ENCODE results near the gene ATP11A.
"Not testable (repeated sequence)": the region's sequence is repeated elsewhere in the genome, so short reads cannot be mapped to it uniquely, and the experiment has no call there.

Gene ATP11A

DNA sequence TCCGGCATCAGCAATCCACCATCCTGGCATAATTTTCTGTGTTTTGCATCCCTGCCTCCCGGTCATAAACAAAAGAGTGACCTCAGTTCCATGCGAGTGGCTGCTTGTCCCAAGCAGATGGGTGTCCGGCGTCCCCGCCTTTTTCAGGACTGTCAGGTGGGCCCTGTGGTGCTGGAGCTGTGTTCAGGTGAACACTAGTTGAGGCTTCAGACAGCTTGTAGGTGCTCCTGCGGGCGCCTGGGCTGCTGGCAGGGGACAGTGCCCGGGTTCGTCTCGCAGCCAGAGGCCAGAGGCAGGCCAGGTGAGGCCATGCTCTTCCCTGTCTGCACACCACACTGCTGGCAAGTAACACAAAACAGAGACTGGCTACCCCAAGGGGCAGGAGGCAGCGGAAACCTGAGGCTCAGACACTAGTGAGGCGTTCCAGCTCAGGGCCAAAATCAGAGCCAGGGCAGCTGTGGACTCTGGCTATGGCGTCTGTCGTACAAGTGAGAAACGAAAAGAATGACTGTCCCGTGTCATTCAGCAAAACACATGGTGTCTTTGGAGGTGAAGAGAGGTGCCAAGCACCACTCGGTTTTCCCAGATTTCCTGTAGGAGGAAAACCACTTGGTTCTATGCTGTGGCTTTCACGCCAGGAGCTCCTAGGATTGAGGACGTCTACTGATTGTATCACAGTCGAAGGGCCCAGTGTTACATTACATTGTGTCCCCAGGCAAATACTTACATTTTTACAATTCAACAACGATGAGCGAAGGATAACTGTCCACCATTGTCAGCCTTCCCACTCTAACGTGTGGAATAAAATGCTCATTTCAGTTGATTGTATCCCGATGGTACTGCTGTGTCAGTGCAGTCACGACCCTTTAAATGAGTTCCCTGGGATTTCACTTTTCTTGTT lies 104.0 kb downstream of the ATP11A start:
- DNase-seq (ENCODE audit: low read depth, low spot score) = no peak

- DNase-seq (ENCODE audit: low read depth, low spot score) = no peak
These were observed 105.4 kb downstream of the ATP11A start for GRCh38 chr13:112795277-112795676.

GRCh38 chr13:112796190-112796915 lies 106.5 kb downstream of the ATP11A start:
- no peak for DNase-seq (ENCODE audit: low read depth, low spot score)

GRCh38 chr13:112799394-112799793 lies 109.6 kb downstream of the ATP11A start:
- peak; percentile 88 for DNase-seq (ENCODE audit: low read depth, low spot score)

DNA sequence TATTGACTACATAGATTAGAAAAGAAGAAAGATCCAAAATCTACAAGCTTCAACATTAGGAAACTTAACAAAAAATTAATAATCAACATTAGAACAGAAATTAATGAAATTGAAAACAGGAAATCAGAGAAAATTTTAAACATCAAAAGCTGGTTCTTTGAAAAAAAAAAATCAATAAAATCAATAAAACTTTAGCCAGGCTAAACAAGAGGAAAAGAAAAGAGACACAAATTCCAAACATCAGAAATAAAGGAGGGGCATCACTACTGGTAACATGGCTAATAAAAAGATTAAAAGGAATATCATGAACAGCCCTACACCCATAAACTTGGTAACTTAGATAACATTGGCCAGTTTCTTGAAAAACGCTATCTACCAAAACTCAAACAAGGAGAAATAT lies 110.2 kb downstream of the ATP11A start:
- DNase-seq (ENCODE audit: low read depth, low spot score) = no peak

DNA sequence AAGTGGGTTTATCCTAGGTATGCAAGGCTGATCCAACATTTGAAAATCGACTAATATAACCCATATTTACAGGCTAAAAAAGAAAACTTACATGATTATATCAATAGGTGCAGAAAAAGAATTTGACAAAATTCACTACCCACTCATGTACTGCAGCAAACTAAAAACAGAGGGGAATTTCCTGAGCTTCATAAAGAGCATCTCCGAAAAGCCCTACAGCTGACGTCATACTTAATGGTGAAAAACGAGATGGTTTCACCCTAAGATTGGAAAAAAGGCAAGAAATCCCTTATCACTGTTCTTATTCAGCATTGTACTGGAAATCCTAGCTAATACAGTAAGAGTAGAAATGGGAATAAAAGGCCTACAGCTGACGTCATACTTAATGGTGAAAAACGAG lies 111.0 kb downstream of the ATP11A start:
- DNase-seq (ENCODE audit: low read depth, low spot score) = not testable (repeated sequence)

DNA sequence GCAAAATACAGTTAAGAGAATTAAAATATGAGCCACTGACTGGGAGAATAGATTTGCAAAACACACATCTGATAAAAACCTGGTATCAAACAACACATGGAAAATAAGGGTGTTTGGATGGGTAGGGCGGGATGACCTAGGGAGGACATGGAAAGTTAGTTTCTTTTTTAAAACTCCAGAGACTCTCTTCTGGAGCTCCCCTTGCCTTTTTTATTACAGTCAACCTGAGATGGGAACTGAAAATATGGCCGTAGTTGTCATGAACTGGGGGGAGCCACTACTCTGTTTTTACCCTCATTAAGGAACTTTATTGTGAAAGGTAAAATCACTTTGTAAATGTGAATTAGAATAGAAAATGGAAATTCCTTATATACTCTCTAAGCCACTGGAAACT lies 113.0 kb downstream of the ATP11A start:
- DNase-seq (ENCODE audit: low read depth, low spot score) = no peak

DNA sequence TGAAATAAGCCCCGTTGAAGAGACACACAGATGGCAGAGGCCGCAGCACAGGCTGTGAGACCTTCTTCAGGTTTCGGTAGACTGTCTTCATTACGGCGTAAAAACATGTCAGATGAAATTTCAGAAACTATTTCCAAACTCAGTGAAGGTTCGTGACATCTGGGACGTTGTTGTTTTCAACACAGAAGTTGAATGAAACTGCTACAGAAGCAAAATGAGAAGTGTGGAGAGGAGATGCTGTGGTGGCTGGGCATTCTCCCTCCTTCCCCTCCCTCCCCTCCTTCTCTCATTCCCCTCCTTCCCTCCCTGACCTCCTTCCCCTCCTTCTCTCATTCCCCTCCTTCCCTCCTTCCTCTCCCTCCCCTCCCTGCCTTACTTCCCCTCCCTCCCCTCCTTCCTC lies 113.6 kb downstream of the ATP11A start:
- no peak for DNase-seq (ENCODE audit: low read depth, low spot score)

GRCh38 chr13:112804374-112804773 lies 114.5 kb downstream of the ATP11A start:
- no peak for DNase-seq (ENCODE audit: low read depth, low spot score)

DNA sequence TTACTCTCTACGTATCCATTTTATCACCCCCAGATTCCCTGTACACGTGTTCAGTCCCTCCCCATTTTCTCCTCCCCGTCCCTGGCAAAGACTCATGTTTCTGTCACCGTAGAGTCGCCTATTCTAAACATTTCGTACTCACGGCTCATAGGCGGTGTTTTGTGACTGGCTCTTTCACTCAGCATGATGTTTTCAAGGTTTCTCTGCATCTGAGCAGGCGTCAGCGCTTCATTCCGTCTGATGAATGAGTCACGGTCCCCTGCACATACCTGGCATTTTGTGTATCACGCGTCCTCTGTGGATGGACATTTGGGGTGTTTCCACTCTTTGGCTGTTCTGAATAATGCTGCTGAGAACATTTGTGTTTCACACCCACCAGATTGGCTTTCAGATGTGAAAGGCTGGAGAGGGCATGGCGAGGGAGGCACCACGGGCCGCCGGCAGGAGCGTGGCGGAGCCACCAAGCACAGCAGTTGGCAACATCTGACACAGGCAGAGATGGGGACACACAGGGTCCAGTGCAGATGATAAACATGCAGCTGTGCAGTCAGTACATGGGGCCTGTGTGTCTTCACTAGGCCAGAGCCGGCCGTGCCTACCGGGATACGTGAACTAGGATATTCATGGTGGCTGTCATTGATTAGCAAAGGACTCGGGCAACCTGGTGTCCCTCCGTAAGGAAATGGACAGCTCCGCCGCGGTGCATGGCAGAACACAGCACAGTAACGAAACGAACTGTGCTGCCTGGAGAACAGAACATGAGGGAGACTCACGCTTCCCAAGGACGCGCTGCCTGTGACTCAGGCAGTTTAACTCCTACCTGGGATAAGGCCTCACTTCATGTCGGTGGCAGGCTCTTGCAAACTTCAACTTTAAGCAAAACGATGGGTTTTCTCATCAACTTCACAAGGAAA lies 117.2 kb downstream of the ATP11A start:
- DNase-seq (ENCODE audit: low read depth, low spot score) = no peak

DNA sequence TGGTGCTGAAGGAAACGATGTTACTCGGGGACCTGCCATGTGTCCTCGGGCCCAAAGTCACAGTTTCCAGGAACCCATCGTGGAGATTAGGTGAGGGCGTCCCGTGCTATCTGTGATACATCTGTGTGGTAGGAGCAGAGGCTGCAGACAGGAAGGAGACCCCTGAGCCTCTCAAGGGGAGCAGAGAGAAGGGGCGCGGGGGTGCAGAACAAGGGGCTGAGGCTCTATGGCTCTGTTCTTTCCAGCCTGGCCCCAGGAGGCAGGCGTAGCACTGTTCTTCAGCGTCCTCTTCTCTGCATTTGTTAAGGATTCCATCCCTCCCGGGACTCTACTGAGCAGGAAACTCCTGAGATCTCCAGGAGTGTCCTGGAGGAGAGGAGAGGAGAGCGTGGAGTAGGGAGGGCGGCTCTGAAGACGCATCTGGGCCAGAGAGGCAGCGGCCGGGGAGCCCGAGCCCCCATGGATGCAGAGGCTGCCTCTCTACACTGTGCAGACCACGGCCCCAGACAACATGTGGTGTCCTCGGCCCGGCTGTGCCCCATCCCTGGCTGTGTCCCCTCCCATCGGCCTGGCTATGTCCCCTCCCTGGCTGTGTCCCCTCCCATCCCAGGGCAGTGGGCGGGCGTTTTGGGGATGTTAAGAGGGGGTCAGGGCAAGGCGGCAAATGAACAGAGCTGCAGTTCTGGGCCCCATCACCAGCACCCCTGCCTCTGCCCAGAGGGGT lies 118.0 kb downstream of the ATP11A start:
- DNase-seq (ENCODE audit: low read depth, low spot score) = no peak

DNA sequence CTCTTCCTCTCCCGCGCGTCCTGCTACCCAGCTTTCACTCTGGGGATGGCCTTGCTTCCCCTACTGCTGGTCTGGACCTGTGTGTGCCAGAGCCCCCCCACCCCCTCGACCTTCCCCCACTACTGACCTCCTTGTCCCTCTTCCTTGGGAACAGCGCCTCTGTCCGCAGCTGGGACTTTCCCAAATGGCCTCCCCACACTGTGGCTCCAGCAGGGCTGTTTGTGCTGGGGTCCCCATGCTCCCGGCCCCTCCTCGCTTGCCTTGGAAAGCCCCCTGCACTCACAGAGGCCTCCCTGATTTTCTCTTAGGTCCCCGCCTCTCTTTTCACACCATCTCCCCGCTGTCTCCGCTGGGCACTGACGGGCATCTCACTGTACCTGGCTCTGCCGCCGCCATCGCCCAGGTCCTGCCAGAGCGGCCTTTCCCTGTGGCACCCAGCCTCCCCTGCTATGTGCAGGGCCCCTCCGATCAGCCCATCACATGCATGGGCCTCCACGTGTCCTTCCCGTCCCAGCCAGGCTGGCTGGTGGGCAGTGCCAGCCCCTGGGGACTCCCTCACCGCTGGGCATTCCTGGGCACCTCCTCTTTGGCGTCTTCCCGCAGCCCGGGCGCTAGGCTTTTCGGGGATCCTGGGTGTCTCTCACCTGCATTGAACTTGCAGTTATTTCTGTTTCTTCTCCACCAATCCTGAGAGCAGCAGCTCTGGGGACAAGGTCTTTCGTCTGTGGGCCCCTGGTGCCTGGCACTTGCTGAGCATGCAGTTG lies 118.7 kb downstream of the ATP11A start:
- DNase-seq (ENCODE audit: low read depth, low spot score) = no peak

DNA sequence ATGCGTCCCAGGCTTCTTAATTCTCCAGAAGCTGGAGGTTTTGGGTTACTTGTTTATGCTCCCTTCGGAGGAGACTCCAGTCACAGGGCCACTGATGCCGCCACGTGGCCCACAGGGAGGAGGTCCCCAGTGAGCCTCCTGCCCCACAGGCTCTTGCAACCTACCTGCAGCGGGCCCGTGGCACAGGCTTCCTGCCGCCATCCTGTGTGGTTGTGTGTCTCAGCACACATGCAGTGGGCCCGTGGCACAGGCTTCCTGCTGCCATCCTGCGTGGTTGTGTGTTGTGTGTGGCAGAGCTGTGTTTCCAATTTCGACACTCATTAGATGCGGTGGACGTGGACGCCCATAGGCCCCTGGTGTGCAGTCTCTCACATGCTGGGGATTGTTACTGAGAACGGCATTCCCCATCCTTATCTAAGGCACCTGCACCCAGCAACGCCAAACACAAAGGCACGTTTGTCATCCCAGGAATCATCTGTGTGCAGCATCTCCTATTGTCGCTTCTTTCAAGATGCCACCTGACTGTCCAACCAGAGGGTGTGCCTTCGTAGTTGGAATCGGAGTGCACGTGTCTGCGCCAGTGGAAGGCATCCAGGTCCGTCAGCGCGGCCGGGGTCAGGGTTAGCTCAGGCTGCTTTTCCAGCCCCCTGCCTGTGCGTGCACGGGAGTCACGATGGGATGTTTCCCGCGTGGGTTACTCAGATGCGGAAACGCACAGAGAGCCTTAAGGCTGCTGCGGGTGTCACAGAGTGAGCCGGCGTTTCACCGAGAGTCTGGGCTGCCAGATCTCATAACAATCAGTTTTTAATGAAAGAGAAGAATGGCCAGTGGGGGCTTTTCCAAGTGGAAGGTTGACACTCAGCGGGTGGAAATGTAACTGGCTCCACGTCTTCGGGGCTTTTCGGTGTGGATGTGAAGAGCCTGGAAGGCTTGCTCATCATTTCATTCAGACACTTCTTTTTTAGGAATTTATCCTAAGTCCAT lies 119.8 kb downstream of the ATP11A start:
- DNase-seq (ENCODE audit: low read depth, low spot score) = no peak

DNA sequence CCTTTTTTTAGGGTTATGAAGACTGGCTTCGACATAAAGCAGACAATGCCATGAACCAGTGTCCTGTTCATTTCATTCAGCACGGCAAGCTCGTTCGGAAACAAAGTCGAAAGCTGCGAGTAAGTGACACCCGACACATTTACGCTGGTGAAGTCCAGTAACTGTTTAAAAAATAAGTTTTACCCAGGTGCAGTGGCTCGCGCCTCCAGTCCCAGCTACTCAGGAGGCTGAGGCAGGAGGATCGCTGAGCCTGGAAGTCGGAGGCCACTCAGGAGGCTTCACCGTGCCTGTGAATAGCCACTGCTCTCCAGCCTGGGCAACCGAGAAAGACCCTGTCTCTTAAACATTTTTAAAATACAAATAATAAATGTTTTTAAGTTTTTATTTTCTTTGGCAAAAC lies 120.8 kb downstream of the ATP11A start:
- no peak for DNase-seq (ENCODE audit: low read depth, low spot score)

- DNase-seq (ENCODE audit: low read depth, low spot score) = no peak
These were observed 122.6 kb downstream of the ATP11A start for GRCh38 chr13:112812306-112813055.

DNA sequence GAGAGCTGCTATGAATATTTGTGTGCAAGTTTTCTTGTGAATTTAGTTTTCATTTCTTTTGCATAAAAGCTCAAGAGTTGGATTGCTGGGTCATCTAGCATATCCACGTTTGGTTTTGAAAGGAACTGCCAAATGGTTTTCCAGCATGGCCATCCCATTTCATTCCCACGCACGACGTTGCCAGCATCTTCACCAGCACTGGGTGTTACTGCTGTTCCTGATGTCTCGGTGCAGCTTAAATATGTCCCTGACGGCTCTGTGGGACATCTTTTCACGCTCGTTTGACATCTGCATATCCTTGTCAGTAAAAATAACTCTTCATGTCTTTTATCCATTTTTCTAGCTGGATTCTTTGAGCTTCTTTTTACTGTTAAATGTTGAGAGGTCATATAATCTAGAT lies 123.7 kb downstream of the ATP11A start:
- DNase-seq (ENCODE audit: low read depth, low spot score) = no peak

DNA sequence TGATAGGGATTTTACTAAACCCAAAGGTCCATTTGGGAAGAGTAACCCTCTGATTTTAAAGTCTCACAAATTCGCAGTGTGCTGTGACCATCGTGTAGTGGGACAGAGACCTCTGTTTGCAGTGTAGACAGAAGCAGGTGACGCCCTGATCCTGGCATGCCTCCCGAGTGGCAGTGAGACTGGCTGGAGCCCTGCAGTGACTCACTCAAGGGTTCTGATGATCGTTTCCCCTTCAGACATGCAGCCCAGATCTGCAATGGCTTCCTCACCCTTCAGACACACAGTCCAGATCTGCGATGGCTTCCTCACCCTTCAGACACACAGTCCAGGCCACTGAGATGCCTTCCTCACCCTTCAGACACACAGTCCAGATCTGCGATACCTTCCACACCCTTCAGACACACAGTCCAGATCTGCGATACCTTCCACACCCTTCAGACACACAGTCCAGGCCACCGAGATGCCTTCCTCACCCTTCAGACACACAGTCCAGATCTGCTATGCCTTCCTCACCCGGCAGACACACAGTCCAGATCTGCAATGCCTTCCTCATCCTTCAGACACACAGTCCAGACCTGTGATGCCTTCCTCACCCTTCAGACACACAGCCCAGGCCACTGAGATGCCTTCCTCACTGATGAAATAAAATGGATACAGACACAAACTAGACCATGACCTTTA lies 125.2 kb downstream of the ATP11A start:
- no peak for DNase-seq (ENCODE audit: low read depth, low spot score)

DNA sequence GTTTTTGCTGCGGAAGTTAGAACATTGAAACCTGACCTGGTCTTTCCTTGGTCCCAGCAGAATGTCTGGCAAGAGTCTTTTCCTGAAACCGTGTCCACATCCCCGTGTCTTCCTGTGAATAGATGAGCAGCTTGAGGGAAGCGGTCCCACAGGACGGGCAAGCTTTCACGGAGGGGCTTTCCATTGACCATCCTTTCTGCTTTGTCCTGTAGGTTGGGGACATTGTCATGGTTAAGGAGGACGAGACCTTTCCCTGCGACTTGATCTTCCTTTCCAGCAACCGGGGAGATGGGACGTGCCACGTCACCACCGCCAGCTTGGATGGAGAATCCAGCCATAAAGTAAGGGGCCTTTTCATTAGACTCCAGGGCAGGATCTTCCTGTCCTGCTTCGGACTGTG lies 126.0 kb downstream of the ATP11A start:
- no peak for DNase-seq (ENCODE audit: low read depth, low spot score)

Measured in ELF-1 (cell line).